ENCODE measurements around the gene ASGR2.
"Not testable (repeated sequence)": the region's sequence is repeated elsewhere in the genome, so short reads cannot be mapped to it uniquely, and the experiment has no call there.

Gene ASGR2

GRCh38 chr17:7123844-7124243 lies 9.2 kb upstream of the ASGR2 start:
- Histone ChIP-seq H3K27ac (replicated peaks) (no peak overlapping the region), H3K27me3 (ENCODE audit: insufficient read depth, poor library complexity, severe bottlenecking) (no peaks in the 10 kb centered on the region), H3K4me3 (replicated peaks; ENCODE audit: insufficient read depth, low read length) (no peak overlapping the region)
- DNase-seq (ENCODE audit: low read depth in 1 of 2, low spot score in 1 of 2): no peak
- TF ChIP-seq POLR2AphosphoS5 (IDR thresholded peaks at IDR 0.05; ENCODE audit: low read depth): no peak
- TF ChIP-seq, protein P1, sequence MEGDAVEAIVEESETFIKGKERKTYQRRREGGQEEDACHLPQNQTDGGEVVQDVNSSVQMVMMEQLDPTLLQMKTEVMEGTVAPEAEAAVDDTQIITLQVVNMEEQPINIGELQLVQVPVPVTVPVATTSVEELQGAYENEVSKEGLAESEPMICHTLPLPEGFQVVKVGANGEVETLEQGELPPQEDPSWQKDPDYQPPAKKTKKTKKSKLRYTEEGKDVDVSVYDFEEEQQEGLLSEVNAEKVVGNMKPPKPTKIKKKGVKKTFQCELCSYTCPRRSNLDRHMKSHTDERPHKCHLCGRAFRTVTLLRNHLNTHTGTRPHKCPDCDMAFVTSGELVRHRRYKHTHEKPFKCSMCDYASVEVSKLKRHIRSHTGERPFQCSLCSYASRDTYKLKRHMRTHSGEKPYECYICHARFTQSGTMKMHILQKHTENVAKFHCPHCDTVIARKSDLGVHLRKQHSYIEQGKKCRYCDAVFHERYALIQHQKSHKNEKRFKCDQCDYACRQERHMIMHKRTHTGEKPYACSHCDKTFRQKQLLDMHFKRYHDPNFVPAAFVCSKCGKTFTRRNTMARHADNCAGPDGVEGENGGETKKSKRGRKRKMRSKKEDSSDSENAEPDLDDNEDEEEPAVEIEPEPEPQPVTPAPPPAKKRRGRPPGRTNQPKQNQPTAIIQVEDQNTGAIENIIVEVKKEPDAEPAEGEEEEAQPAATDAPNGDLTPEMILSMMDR (IDR thresholded peaks at IDR 0.05; ENCODE audit: insufficient read depth, low read length): no peak
- no peak for TF ChIP-seq SPI1 (IDR thresholded peaks at IDR 0.05; ENCODE audit: borderline replicate concordance, low read depth)
- no peak for TF ChIP-seq GABPA (IDR thresholded peaks at IDR 0.05; ENCODE audit: low read depth)
- no peak for TF ChIP-seq REST (IDR thresholded peaks at IDR 0.05; ENCODE audit: insufficient replicate concordance, low read depth)

- no peaks in the 10 kb centered on the region for H3K27me3 ChIP-seq (ENCODE audit: insufficient read depth, poor library complexity, severe bottlenecking)
- no peak overlapping the region for H3K27ac ChIP-seq (replicated peaks)
- TF ChIP-seq POLR2AphosphoS5 (IDR thresholded peaks at IDR 0.05; ENCODE audit: low read depth) (no peak), SPI1 (IDR thresholded peaks at IDR 0.05; ENCODE audit: borderline replicate concordance, low read depth) (no peak), GABPA (IDR thresholded peaks at IDR 0.05; ENCODE audit: low read depth) (no peak), REST (IDR thresholded peaks at IDR 0.05; ENCODE audit: insufficient replicate concordance, low read depth) (no peak)
- TF ChIP-seq, protein P1 (IDR thresholded peaks at IDR 0.05; ENCODE audit: insufficient read depth, low read length): no peak
- DNase-seq (ENCODE audit: low read depth in 1 of 2, low spot score in 1 of 2): no peak
- H3K4me3 ChIP-seq (replicated peaks; ENCODE audit: insufficient read depth, low read length): no peak overlapping the region
Measured at GRCh38 chr17:7122381-7122780, 7.8 kb upstream of the ASGR2 start.

DNA sequence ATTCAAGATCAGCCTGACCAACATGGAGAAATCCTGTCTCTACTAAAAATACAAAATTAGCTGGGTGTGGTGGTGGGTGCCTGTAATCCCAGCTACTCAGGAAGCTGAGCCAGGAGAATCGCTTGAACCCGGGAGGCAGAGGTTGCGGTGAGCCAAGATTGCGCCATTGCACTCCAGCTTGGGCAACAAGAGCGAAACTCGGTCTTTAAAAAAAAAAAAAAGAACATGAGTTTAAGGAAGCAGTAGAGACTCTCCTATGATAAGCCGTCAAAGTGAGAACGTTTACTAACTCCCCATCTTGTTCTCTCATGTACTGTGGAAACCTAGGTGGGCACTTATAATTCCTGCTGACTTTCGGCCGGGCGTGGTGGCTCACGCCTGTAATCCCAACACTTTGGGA lies 6.0 kb upstream of the ASGR2 start:
- DNase-seq (ENCODE audit: low read depth in 1 of 2, low spot score in 1 of 2): peak in 1 of 2 experiments; percentile 69
- peak overlapping the region; percentile 71 for H3K27ac ChIP-seq (replicated peaks)
- not testable (repeated sequence) for H3K27me3 ChIP-seq (ENCODE audit: insufficient read depth, poor library complexity, severe bottlenecking); H3K4me3 ChIP-seq (replicated peaks; ENCODE audit: insufficient read depth, low read length)

- no peak overlapping the region for H3K4me3 ChIP-seq (replicated peaks; ENCODE audit: insufficient read depth, low read length)
- no peak for TF ChIP-seq POLR2AphosphoS5 (IDR thresholded peaks at IDR 0.05; ENCODE audit: low read depth)
- no peak for TF ChIP-seq REST (IDR thresholded peaks at IDR 0.05; ENCODE audit: insufficient replicate concordance, low read depth)
- TF ChIP-seq, protein P1 (IDR thresholded peaks at IDR 0.05; ENCODE audit: insufficient read depth, low read length): no peak
- no peak for TF ChIP-seq SPI1 (IDR thresholded peaks at IDR 0.05; ENCODE audit: borderline replicate concordance, low read depth)
- no peak for TF ChIP-seq GABPA (IDR thresholded peaks at IDR 0.05; ENCODE audit: low read depth)
- no peak for DNase-seq (ENCODE audit: low read depth in 1 of 2, low spot score in 1 of 2)
- no peak overlapping the region for H3K27ac ChIP-seq (replicated peaks)
- no peaks in the 10 kb centered on the region for H3K27me3 ChIP-seq (ENCODE audit: insufficient read depth, poor library complexity, severe bottlenecking)
Measured at GRCh38 chr17:7120123-7120522, 5.5 kb upstream of the ASGR2 start.

All from HL-60 (cell line).